ENCODE measurements around the gene KCNH1. TPM values are rescaled to one million over a fixed set of nuclear protein-coding genes. Genes with fewer than 3 reads are reported as not detected.

Gene KCNH1
- total RNA-seq, 1 donor from 2014 or later, result not detected

GRCh38 chr1:210645582-210646257, 488.2 kb downstream of the KCNH1 start:
- Histone ChIP-seq H3K36me3 (no peaks in the 10 kb centered on the region), H3K9me3 (no peaks in the 10 kb centered on the region), H3K4me3 (no peak overlapping the region), H3K4me1 (no peaks in the 10 kb centered on the region), H3K27me3 (no peaks in the 10 kb centered on the region), H3K27ac (no peak overlapping the region)
- DNase-seq (no peak), ATAC-seq (no peak)
- intact Hi-C loops (cut with DNase I), result no loop called here
- no peak for TF ChIP-seq CTCF (IDR thresholded peaks at IDR 0.05)

GRCh38 chr1:210641582-210641981, 492.4 kb downstream of the KCNH1 start:
- Histone ChIP-seq H3K36me3 (no peaks in the 10 kb centered on the region), H3K4me1 (no peaks in the 10 kb centered on the region), H3K27ac (no peak overlapping the region), H3K4me3 (no peak overlapping the region), H3K9me3 (no peaks in the 10 kb centered on the region), H3K27me3 (no peaks in the 10 kb centered on the region)
- DNase-seq, result no peak
- intact Hi-C loops (cut with DNase I), result no loop called here
- TF ChIP-seq CTCF (IDR thresholded peaks at IDR 0.05), result no peak
- no peak for ATAC-seq

GRCh38 chr1:210635108-210635507, 498.8 kb downstream of the KCNH1 start:
- intact Hi-C loops (cut with DNase I), result no loop called here
- Histone ChIP-seq H3K27ac (no peak overlapping the region), H3K9me3 (no peaks in the 10 kb centered on the region), H3K36me3 (no peaks in the 10 kb centered on the region), H3K4me1 (no peaks in the 10 kb centered on the region), H3K27me3 (no peaks in the 10 kb centered on the region), H3K4me3 (no peak overlapping the region)
- ATAC-seq (no peak), DNase-seq (no peak)
- TF ChIP-seq CTCF (IDR thresholded peaks at IDR 0.05), result no peak

- H3K36me3 ChIP-seq, result no peaks in the 10 kb centered on the region
- no peak for DNase-seq
- intact Hi-C loops (cut with DNase I), result no loop called here
- no peak overlapping the region for H3K27ac ChIP-seq
- no peak overlapping the region for H3K4me3 ChIP-seq
- no peak for ATAC-seq
- TF ChIP-seq CTCF (IDR thresholded peaks at IDR 0.05), result no peak
- H3K4me1 ChIP-seq, result no peaks in the 10 kb centered on the region
- H3K27me3 ChIP-seq, result no peaks in the 10 kb centered on the region
- H3K9me3 ChIP-seq, result no peaks in the 10 kb centered on the region
Observed at GRCh38 chr1:210633636-210634035, 500.3 kb downstream of the KCNH1 start.

GRCh38 chr1:210633140-210633539, 500.8 kb downstream of the KCNH1 start:
- no peaks in the 10 kb centered on the region for H3K9me3 ChIP-seq
- H3K36me3 ChIP-seq, result no peaks in the 10 kb centered on the region
- intact Hi-C loops (cut with DNase I), result no loop called here
- H3K27me3 ChIP-seq, result no peaks in the 10 kb centered on the region
- H3K27ac ChIP-seq, result no peak overlapping the region
- no peak for TF ChIP-seq CTCF (IDR thresholded peaks at IDR 0.05)
- DNase-seq (no peak), ATAC-seq (no peak)
- no peak overlapping the region for H3K4me3 ChIP-seq
- no peaks in the 10 kb centered on the region for H3K4me1 ChIP-seq

- Histone ChIP-seq H3K36me3 (no peaks in the 10 kb centered on the region), H3K4me1 (no peaks in the 10 kb centered on the region), H3K27me3 (no peaks in the 10 kb centered on the region), H3K27ac (no peak overlapping the region), H3K4me3 (no peak overlapping the region), H3K9me3 (no peaks in the 10 kb centered on the region)
- DNase-seq, result no peak
- ATAC-seq, result no peak
- intact Hi-C loops (cut with DNase I), result no loop called here
- TF ChIP-seq CTCF (IDR thresholded peaks at IDR 0.05), result no peak
Observed at GRCh38 chr1:210631399-210631798, 502.5 kb downstream of the KCNH1 start.
